ENCODE measurements around the gene CFP. TPM values are rescaled to one million over a fixed set of nuclear protein-coding genes. Genes with fewer than 3 reads are reported as not detected.

CFP gene
- total RNA-seq, 1 experiment from 2014 or later, result 2.0 TPM

DNA sequence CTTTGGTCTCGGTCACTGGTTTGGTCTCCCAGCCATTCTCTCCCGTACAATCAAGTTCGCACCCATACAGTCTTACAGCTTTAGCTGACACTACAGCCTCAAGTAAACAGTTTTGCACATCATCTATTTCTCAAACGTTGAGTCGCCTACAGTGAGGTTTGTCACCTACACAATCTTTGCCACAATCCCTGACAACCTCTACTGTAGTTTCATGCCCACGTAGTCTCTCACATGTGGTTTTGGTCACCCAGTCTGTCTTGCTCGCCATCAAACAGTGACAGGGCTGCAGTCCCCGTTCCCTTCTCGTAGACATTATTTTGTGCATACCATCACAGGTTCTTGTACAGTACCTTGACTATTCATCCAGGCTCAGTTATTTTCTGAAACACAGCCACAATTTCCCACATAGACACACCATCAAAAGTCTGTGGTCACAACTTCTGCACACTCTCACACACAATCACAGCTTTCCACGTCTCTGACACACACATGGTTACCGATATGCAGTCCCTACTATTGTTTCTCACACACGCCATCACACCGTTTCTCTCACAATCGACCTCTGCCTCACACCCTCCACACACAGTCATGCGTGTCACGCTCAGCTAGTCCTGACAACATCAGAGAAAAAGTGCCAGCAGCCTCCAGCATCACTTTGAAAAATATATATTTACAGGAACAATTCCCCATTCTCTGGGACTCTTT lies 5.3 kb upstream of the CFP start (continued):
- TF ChIP-seq E2F5 (CRISPR knock-in tag; IDR thresholded peaks at IDR 0.05) (no peak), KAT7 (CRISPR knock-in tag; IDR thresholded peaks at IDR 0.05; ENCODE audit: borderline replicate concordance) (no peak), HMGA2 (CRISPR knock-in tag; IDR thresholded peaks at IDR 0.05) (no peak), GABPB1 (CRISPR knock-in tag; IDR thresholded peaks at IDR 0.05) (no peak)
- TF ChIP-seq, protein P1, sequence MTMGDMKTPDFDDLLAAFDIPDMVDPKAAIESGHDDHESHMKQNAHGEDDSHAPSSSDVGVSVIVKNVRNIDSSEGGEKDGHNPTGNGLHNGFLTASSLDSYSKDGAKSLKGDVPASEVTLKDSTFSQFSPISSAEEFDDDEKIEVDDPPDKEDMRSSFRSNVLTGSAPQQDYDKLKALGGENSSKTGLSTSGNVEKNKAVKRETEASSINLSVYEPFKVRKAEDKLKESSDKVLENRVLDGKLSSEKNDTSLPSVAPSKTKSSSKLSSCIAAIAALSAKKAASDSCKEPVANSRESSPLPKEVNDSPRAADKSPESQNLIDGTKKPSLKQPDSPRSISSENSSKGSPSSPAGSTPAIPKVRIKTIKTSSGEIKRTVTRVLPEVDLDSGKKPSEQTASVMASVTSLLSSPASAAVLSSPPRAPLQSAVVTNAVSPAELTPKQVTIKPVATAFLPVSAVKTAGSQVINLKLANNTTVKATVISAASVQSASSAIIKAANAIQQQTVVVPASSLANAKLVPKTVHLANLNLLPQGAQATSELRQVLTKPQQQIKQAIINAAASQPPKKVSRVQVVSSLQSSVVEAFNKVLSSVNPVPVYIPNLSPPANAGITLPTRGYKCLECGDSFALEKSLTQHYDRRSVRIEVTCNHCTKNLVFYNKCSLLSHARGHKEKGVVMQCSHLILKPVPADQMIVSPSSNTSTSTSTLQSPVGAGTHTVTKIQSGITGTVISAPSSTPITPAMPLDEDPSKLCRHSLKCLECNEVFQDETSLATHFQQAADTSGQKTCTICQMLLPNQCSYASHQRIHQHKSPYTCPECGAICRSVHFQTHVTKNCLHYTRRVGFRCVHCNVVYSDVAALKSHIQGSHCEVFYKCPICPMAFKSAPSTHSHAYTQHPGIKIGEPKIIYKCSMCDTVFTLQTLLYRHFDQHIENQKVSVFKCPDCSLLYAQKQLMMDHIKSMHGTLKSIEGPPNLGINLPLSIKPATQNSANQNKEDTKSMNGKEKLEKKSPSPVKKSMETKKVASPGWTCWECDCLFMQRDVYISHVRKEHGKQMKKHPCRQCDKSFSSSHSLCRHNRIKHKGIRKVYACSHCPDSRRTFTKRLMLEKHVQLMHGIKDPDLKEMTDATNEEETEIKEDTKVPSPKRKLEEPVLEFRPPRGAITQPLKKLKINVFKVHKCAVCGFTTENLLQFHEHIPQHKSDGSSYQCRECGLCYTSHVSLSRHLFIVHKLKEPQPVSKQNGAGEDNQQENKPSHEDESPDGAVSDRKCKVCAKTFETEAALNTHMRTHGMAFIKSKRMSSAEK (CRISPR knock-in tag; IDR thresholded peaks at IDR 0.05; ENCODE audit: borderline replicate concordance), result no peak

DNA sequence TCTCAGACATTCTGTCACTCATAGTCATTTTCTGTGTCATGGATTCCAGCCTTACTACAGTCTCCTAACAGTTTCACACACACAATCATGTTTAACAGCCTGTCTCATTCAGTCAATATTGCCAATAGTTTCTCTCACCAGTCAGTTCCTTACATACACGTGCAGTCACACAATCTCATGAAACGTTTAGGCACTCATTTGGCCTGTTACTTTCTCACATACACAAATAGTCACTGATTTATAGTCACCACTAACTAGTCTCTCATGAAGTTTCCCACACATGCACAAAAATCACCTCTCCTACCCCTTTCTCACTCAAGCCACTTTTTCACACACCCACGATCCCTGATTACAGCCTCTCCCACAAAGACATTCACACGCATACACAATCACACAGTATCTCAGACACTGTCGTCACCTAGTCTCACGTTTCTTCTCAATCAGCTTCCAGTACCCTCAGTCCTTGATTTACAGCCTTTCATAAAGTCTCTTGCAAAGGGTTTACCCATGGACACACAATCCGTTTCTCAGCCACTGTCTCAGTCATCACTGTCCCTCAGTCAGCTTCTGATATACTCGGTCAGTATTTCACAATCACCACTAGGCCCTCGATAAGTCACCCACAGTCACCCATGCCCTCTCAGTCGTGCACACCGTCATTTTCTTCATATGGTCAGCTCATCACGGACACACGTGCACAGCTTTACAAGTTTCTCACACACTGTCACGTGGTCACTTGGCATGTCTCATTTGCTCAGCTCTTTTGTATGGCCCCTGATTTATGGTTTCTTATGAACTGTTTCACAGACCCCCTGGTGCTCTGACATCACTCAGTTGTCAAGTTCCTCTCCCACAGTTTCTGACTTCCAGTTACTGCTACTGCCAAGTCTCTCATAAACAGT lies 4.2 kb upstream of the CFP start:
- Mint-ChIP-seq H3K4me1 (peaks cover 11% of the 10 kb centered on the region), H3K27ac (no peak overlapping the region), H3K9me3 (no peaks in the 10 kb centered on the region), H3K36me3 (peaks cover 15% of the 10 kb centered on the region), H3K27me3 (ENCODE audit: low read depth) (no peaks in the 10 kb centered on the region; the same call in 1 of the 2 replicates), H3K4me3 (no peak overlapping the region)
- ATAC-seq, result no peak
- no peak for DNase-seq (ENCODE audit: low spot score)
- CTCF ChIA-PET, result no interaction called here
- no peak for TF ChIP-seq SMAD4 (CRISPR knock-in tag; IDR thresholded peaks at IDR 0.05)
- TF ChIP-seq AR (CRISPR knock-in tag; IDR thresholded peaks at IDR 0.05), result no peak
- no peak for TF ChIP-seq ATF2 (CRISPR knock-in tag; IDR thresholded peaks at IDR 0.05; ENCODE audit: borderline replicate concordance, low read depth)
- no peak for TF ChIP-seq E2F5 (CRISPR knock-in tag; IDR thresholded peaks at IDR 0.05)
- no peak for TF ChIP-seq JAZF1 (CRISPR knock-in tag; IDR thresholded peaks at IDR 0.05)
- TF ChIP-seq, protein P2, sequence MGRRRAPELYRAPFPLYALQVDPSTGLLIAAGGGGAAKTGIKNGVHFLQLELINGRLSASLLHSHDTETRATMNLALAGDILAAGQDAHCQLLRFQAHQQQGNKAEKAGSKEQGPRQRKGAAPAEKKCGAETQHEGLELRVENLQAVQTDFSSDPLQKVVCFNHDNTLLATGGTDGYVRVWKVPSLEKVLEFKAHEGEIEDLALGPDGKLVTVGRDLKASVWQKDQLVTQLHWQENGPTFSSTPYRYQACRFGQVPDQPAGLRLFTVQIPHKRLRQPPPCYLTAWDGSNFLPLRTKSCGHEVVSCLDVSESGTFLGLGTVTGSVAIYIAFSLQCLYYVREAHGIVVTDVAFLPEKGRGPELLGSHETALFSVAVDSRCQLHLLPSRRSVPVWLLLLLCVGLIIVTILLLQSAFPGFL (CRISPR knock-in tag; IDR thresholded peaks at IDR 0.05; ENCODE audit: borderline replicate concordance), result no peak
- no peak for TF ChIP-seq ZSCAN18 (CRISPR knock-in tag; IDR thresholded peaks at IDR 0.05)
- POLR2A ChIA-PET, result no interaction called here

All from WTC11 (cell line).